HG03558 (cell line): ENCODE data around the gene CDC42SE1.

ENCODE experiments used
- ATAC-seq: cut with Tn5 transposase; IDR thresholded peaks from one replicate; pipeline ENCODE4 v1.9.1; 2021; ENCODE audit warnings: moderate number of reproducible peaks; ENCODE audit not compliant: unreplicated experiment; ENCODE audit errors: extremely low read depth

CDC42SE1 gene

DNA sequence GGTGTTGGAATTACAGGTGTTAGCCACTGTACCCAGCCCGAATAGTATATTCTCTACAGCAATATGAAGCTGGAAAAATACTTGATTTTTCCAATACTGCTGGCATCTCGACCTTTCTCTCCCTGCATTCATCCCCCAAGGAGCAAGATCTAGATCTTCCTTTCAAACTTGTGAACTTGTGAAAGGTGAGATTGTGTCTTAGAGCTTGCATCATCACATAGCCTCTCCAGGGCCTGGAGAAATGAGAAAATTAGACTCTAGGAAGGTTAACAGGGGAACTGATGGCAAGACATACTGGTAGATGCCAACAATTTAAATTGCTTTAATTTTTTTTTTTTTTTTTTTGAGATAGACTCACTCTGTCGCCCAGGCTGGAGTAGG lies 49.1 kb downstream of the CDC42SE1 start:
- ATAC-seq = no peak

DNA sequence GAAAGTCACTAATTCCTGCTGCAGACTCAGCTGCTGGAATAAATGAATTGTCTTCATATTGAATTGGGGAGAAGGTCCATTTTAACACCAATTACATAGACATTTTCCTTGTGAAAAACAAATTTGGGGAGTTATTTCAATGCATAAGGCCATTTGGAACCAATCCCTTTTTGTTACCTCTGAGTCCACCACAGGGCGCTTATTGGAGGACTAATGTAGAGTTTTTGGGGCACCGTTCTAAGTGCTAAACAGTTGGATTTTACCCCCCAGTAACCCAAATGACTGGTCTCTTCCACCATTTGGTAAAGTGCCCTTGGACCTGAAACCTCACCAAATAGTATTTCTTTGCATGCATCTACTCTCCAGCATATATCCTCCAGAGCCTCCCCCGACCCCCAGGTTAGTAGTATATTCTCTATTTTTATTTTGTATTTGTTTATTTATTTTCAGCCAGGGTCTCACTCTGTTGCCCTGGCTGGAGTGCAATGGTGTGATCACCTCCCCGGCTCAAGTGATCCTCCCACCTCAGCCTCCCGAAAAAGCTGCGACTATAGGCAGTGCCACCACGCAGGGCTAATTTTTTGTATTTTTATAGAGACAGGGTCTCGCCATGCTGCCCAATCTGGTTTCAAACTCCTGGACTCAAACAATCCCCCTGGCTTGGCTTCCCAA lies 49.6 kb downstream of the CDC42SE1 start:
- no peak for ATAC-seq

DNA sequence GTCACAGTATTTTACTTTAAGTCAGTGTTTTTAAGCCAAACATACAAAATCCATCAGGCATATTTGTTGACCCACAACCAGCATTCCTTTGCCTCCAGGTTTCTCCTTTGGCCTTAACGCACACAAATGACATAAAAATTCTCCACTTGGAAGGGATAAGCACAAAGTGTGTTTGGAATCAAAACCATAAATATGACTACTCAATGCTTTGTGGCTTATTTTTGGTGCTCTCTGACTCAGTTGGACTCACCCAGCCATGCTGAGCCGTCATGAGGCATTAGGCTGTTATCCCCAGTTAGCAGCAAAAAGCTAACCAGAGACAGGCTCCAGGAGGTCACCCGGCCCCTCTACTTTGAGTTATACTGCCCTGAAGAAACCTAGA lies 50.2 kb downstream of the CDC42SE1 start:
- ATAC-seq = no peak

DNA sequence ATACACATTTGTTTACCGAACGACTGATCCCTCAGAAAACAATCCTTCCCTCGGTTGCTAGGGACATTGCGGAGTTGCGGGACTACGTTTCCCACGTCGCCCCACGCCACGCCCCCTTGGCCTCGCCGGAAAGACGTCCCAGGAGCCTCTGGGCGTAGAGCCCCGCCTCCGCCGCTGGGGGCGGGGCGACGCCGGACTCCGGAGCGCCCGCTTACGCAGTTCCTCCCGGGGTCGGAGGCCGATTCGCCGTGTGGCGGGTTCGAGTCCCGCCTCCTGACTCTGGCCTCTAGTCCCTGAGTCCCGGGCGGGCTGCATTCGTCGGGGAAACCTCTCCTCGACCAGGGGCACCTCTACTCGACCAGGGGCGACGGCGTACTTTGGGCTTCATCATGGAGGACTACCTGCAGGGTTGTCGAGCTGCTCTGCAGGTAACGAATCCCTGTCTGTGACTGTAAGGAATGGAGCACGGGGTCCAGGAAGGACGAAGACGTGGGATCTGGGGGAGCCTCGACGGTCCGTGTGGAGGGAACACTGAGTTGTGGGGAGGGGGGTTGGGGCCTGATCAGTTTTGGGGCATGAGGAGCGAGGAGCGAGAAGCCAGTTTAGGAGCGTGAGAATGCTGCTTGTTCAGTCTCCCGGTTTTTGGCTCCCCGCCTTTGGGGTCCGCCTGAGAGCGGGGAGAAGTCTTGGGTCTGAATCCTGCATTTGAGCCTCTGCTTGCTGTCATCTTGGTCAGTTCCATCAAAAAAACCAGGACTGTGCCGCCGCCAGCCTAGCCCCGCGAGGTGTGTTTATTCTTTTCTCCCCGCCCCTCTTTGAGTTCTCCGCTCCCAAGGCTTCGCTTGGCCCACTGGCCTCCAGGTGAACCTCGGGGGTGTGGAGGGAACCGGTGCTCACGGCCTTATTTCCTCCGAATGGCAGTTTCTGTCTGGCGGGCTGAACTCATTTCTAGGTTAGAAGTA lies 50.9 kb downstream of the CDC42SE1 start, which contains the start of gene PRUNE1:
TSS of gene PRUNE1 (plus strand) at position 206 of the 962 bp plus-strand sequence. CDS start at position 390, 184 bp downstream.
- no peak for ATAC-seq

DNA sequence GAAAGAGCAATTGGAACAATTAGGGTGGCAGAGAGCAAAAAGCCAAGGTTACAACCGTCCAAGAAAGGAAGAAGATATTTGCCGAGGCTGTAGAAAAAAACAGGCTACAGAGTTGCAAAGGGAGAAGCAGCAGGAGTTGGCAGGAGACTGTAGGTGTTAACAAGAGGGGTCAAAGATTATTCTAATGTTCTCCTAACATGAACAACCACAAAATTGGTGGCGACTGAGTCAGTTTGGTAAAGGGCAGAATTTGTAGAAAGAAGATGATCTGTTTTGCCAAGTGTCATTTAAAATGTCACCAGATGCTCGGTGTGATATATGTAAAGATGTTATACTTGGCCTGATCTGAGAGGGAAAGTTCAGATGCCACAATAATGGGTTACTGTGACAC lies 51.6 kb downstream of the CDC42SE1 start:
- no peak for ATAC-seq

DNA sequence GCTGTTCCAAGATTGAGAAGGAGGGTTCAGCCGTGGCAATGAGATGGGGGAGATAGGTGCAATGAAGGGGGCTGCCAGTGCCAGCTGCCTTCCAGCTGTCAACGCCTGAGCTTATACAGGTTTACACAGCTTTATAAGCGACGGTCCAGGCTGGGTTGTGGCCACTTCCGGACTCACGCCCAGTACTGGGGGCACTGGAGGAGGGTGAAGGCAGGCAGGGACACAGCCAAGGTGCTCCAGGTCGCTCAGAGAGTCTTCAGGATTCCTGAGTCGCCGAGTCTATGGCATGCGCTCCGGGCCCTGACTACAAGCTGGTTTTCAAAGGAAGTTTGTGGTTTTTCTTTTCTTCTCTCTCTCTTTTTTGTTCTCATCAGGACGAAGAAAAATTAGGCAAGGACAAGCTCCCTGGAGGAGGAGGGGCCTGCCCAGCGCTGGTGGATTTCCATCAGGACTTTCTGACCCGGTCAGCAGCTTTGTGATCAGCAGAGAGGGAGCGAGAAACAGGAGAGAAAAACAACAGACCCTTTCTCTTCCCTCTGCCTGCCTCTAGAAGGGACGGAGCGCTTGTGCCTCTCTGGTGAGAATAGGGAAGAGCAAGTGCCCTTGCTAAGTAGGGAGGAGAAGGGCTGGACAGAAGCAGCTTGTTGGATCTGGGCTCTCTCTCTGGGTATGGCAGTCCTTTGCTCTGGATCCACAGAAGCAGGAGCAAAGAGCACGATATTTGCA lies 52.9 kb downstream of the CDC42SE1 start, which contains the start of gene MINDY1:
TSS of gene MINDY1 (minus strand) at position 576 of the 726 bp plus-strand sequence. CDS start 4,285 bp downstream, outside the sequence.
- no peak for ATAC-seq

DNA sequence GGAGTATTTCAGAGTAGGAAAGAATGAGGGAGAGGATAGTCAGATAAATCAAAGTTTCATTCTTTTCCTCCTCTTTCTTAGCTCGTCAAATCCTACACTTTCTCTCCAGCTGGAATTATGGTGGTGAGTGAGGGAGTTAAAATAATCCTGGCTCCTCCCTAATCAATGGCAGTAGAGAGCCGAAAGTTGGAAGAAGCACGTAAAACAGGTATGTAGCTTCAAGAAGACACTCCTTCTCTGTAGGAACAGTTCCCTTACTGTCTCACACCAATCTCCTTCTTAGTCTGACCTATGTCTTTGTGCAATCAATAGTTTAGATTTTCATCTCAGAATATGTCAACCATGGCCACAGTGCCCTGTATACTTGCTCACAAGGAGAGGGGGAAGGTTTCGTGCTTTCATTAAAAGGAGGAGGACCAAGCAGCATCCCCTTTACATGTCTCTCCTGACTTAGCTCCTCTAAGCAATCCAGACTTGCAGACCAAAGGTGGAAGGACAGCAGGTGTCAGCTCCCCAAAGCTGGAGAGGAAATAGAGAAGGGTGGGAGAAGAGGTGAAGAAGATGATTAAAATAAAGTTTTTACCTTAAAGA lies 53.6 kb downstream of the CDC42SE1 start:
- ATAC-seq = no peak

DNA sequence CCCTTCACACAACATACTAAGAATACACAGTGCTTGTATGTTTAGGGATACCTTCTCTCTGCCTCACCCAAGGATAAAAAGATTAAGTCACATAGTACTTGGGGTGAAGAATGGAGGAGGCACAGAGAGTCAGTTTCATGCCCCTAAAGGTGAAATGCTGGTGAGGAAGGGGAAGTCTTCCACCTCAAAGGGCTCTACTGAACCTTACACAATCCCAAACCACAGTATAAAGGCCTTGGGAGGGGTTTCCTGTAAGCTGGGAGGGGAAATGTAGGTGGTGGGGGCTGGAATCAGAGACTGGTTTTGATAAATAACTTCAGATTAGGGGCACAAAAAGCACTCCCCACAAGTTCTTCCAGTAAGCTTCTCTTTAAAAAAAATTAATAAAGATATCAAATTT lies 56.2 kb downstream of the CDC42SE1 start:
- ATAC-seq = no peak

DNA sequence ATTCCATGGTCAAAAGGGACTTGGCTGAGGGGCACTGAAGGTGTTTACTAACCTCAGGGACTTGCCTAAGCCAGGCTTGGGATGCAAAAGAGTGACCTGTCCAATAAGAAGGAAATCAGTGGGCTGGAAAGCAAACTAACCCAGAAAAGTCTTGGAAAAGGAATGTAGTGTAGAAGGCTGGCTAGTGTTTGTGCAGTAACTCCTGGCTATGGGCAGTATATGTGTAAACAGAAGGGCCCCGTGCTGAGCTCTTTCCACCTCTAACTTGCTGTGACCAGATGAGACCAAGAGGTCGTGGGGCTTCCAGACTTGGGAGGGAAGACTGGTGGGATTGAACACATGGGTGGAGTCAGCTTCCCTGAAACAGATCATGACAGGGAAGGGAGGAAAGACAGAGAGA lies 56.8 kb downstream of the CDC42SE1 start:
- no peak for ATAC-seq

DNA sequence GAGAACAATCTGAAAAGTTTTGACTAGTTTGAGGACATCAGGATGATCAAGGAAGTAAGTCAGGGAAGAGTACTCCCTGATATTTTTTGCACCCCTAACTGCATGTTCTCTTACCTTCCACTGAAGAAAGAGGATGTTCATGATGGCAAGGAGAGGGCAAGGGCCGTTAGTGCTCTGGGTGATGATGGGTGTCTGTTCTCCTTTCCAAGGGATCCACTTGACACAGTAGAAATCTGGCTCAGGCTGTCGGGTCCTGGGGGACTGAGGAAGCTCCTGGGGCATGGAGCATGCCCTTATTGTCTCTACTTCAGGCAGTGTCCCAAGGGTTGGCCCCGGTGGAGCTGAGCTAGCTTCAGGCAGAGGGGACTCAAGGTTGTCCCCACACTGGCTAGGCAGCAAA lies 57.4 kb downstream of the CDC42SE1 start:
- no peak for ATAC-seq

DNA sequence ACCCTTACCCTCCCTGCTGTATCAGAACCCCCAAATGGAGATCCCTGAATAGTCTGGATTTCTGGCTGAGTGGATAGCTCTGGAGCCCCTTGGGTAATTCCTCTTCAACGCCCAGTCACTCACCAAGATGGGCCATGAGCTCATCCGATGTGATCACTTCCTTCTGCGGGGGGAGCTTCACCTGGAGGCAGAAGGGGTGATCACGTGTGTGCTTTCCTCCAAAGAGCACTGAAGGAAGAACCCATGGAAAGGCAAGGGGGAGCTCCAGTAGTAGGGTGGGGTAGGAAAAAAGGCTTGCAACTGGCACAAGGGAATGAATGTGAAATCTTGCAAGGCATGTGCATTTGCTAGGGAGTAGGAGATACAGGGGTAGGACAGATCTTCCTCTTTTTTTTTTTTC lies 57.8 kb downstream of the CDC42SE1 start:
- no peak for ATAC-seq
